Liver (tissue), 9 donors: ENCODE data around the gene ICAM5. TPM values are rescaled to one million over a fixed set of nuclear protein-coding genes. Genes with fewer than 3 reads are reported as not detected.
A peak's percentile ranks its signal among the peaks of the same experiment; 100 is the strongest.

Experiments
- DNase-seq: peaks from one replicate; pipeline ENCODE4 v3.0.0-alpha.2; 2017; ENCODE audit warnings: low spot score
- H3K27ac ChIP-seq, 2 donors: one replicate each; pipeline ENCODE4 v1.7.0; 2013; ENCODE audit warnings: inconsistent platforms in 2 of 2, low read length in 2 of 2, control low read depth in 1 of 2, low read depth in 1 of 2, mild to moderate bottlenecking in 1 of 2
- H3K27me3 ChIP-seq, 4 donors: one replicate each; pipeline versions ENCODE4 v1.6.1 to v1.7.0; 2013; ENCODE audit warnings: low read length in 3 of 4, inconsistent platforms in 1 of 4, mild to moderate bottlenecking in 1 of 4, moderate library complexity in 1 of 4; ENCODE audit not compliant: control insufficient read depth in 4 of 4, insufficient read depth in 4 of 4
- H3K36me3 ChIP-seq, 4 donors: one replicate each; pipeline versions ENCODE4 v1.6.1 to v1.7.0; 2013; ENCODE audit warnings: low read length in 3 of 4, mild to moderate bottlenecking in 3 of 4, low read depth in 1 of 4, moderate library complexity in 1 of 4; ENCODE audit not compliant: control insufficient read depth in 4 of 4, insufficient read depth in 3 of 4
- H3K4me1 ChIP-seq, 4 donors: one replicate each; pipeline versions ENCODE4 v1.6.1 to v1.7.0; 2013; ENCODE audit warnings: low read length in 3 of 4, mild to moderate bottlenecking in 3 of 4, moderate library complexity in 1 of 4; ENCODE audit not compliant: control insufficient read depth in 4 of 4, insufficient read depth in 4 of 4
- H3K4me3 ChIP-seq, 3 donors: one replicate each; pipeline versions ENCODE4 v1.6.1 to v1.7.0; 2013; ENCODE audit warnings: low read length in 3 of 3, control low read depth in 1 of 3, low read depth in 1 of 3, mild to moderate bottlenecking in 1 of 3
- H3K9ac ChIP-seq, 2 donors: one replicate each; pipeline ENCODE4 v1.7.0; 2013; ENCODE audit warnings: low read length in 2 of 2, mild to moderate bottlenecking in 2 of 2, moderate library complexity in 2 of 2, control low read depth in 1 of 2, low read depth in 1 of 2
- H3K9me3 ChIP-seq, 4 donors: one replicate each; pipeline versions ENCODE4 v1.6.1 to v1.7.0; 2013; ENCODE audit warnings: low read length in 3 of 4; ENCODE audit not compliant: control insufficient read depth in 4 of 4
- EGR1 ChIP-seq, 2 donors: IDR thresholded peaks; 2 replicates each; pipeline ENCODE4 v1.6.1; 2016 to 2018; ENCODE audit warnings: antibody characterized with exemption in 2 of 2, low read depth in 2 of 2
- FOXA1 ChIP-seq: IDR thresholded peaks from 2 replicates; pipeline ENCODE4 v1.6.1; 2016; ENCODE audit warnings: antibody characterized with exemption
- FOXA2 ChIP-seq: IDR thresholded peaks from 2 replicates; pipeline ENCODE4 v1.6.1; 2016; ENCODE audit warnings: antibody characterized with exemption
- GABPA ChIP-seq, 2 donors: IDR thresholded peaks in 1 of 2; conservative IDR thresholded peaks in 1 of 2; 2 replicates each; pipeline ENCODE4 v1.6.1; 2016; ENCODE audit warnings: antibody characterized with exemption in 2 of 2, mild to moderate bottlenecking in 1 of 2, moderate library complexity in 1 of 2
- HNF4A ChIP-seq, 2 donors: conservative IDR thresholded peaks; 2 replicates each; pipeline ENCODE4 v1.6.1; 2016; ENCODE audit warnings: antibody characterized with exemption in 2 of 2, mild to moderate bottlenecking in 2 of 2
- HNF4G ChIP-seq: IDR thresholded peaks from 2 replicates; pipeline ENCODE4 v1.6.1; 2016; ENCODE audit warnings: antibody characterized with exemption
- JUND ChIP-seq, 2 donors: IDR thresholded peaks; 2 replicates each; pipeline ENCODE4 v1.6.1; 2016; ENCODE audit warnings: antibody characterized with exemption in 2 of 2
- NR2F2 ChIP-seq: IDR thresholded peaks from 2 replicates; pipeline ENCODE4 v1.6.1; 2016; ENCODE audit warnings: antibody characterized with exemption
- RXRA ChIP-seq, 2 donors: IDR thresholded peaks; 2 replicates each; pipeline ENCODE4 v1.6.1; 2017 to 2018; ENCODE audit warnings: antibody characterized with exemption in 2 of 2, mild to moderate bottlenecking in 1 of 2
- SP1 ChIP-seq: IDR thresholded peaks from 2 replicates; pipeline ENCODE4 v1.6.1; 2018; ENCODE audit warnings: antibody characterized with exemption, mild to moderate bottlenecking
- TAF1 ChIP-seq: conservative IDR thresholded peaks from 2 replicates; pipeline ENCODE4 v1.6.1; 2016; ENCODE audit warnings: antibody characterized with exemption, mild to moderate bottlenecking
- YY1 ChIP-seq: IDR thresholded peaks from 2 replicates; pipeline ENCODE4 v1.6.1; 2016; ENCODE audit warnings: antibody characterized with exemption, mild to moderate bottlenecking
- WGBS: extraction: QIAGEN DNeasy Blood & Tissue Kit; methylation state at CpG from one replicate; pipeline ENCODE4 v1.1.7; 2013; 5-methylcytosine and 5-hydroxymethylcytosine counted together
- polyA plus RNA-seq, 2 donors: library from polyadenylated mRNA; stranded (reverse) in 1 of 2; unstranded in 1 of 2; fragments of 200-250 nt in 1 of 2; fragments of >200 nt in 1 of 2; fragmentation: Nextera tagmentation in 1 of 2; extraction: Ambion mirVana in 1 of 2; gene quantifications; one replicate each; pipeline versions ENCODE4 v1.2.1 to v1.2.3, GENCODE V29; 2013 to 2015
- total RNA-seq, 2 donors: library from RNA; depleted of rRNA; stranded (reverse); fragments of >200 nt; gene quantifications; one replicate each; pipeline ENCODE4 v1.2.3, GENCODE V29; 2014
- TF ChIP-seq, protein P1 (sequence below): IDR thresholded peaks from 2 replicates; pipeline ENCODE4 v1.6.1; 2016; ENCODE audit warnings: antibody characterized with exemption
- TF ChIP-seq, protein P2 (sequence below): IDR thresholded peaks from 2 replicates; pipeline ENCODE4 v1.6.1; 2016; ENCODE audit warnings: antibody characterized with exemption, mild to moderate bottlenecking
- TF ChIP-seq, protein P3 (sequence below): fragments of 150-350 bp; IDR thresholded peaks from 2 replicates; pipeline ENCODE4 v1.5.1; 2017; ENCODE audit warnings: improper control_type of control experiment, low read depth, low read length; ENCODE audit not compliant: missing input control
- TF ChIP-seq, protein P4 (sequence below): IDR thresholded peaks from 2 replicates; pipeline ENCODE4 v1.6.1; 2016; ENCODE audit warnings: antibody characterized with exemption
- donor health status: healthy.
- donor health status: healthy.
- donor health status: healthy.
- donor health status: healthy.
- donor health status: healthy.

ICAM5 gene
- total and polyA plus RNA-seq, 4 donors, result 0.02 to 2.5 (median 1.0) TPM; not detected in 1

DNA sequence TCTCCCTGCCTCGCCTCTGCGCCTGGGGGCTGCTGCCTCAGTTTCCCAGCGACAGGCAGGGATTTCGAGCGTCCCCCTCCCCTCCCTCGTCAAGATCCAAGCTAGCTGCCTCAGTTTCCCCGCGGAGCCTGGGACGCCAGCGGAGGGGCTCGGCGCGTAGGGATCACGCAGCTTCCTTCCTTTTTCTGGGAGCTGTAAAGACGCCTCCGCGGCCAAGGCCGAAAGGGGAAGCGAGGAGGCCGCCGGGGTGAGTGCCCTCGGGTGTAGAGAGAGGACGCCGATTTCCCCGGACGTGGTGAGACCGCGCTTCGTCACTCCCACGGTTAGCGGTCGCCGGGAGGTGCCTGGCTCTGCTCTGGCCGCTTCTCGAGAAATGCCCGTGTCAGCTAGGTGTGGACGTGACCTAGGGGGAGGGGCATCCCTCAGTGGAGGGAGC is 19.6 kb upstream of the ICAM5 start:
- H3K9ac ChIP-seq, result peak overlapping the region; percentile 45 to 72
- H3K27ac ChIP-seq, result peak overlapping the region; percentile 95 to 97
- DNase-seq, result no peak
- TF ChIP-seq, protein P1, sequence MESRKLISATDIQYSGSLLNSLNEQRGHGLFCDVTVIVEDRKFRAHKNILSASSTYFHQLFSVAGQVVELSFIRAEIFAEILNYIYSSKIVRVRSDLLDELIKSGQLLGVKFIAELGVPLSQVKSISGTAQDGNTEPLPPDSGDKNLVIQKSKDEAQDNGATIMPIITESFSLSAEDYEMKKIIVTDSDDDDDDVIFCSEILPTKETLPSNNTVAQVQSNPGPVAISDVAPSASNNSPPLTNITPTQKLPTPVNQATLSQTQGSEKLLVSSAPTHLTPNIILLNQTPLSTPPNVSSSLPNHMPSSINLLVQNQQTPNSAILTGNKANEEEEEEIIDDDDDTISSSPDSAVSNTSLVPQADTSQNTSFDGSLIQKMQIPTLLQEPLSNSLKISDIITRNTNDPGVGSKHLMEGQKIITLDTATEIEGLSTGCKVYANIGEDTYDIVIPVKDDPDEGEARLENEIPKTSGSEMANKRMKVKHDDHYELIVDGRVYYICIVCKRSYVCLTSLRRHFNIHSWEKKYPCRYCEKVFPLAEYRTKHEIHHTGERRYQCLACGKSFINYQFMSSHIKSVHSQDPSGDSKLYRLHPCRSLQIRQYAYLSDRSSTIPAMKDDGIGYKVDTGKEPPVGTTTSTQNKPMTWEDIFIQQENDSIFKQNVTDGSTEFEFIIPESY, result no peak
- TF ChIP-seq, protein P2, sequence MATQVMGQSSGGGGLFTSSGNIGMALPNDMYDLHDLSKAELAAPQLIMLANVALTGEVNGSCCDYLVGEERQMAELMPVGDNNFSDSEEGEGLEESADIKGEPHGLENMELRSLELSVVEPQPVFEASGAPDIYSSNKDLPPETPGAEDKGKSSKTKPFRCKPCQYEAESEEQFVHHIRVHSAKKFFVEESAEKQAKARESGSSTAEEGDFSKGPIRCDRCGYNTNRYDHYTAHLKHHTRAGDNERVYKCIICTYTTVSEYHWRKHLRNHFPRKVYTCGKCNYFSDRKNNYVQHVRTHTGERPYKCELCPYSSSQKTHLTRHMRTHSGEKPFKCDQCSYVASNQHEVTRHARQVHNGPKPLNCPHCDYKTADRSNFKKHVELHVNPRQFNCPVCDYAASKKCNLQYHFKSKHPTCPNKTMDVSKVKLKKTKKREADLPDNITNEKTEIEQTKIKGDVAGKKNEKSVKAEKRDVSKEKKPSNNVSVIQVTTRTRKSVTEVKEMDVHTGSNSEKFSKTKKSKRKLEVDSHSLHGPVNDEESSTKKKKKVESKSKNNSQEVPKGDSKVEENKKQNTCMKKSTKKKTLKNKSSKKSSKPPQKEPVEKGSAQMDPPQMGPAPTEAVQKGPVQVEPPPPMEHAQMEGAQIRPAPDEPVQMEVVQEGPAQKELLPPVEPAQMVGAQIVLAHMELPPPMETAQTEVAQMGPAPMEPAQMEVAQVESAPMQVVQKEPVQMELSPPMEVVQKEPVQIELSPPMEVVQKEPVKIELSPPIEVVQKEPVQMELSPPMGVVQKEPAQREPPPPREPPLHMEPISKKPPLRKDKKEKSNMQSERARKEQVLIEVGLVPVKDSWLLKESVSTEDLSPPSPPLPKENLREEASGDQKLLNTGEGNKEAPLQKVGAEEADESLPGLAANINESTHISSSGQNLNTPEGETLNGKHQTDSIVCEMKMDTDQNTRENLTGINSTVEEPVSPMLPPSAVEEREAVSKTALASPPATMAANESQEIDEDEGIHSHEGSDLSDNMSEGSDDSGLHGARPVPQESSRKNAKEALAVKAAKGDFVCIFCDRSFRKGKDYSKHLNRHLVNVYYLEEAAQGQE, result no peak
- TF ChIP-seq JUND (IDR thresholded peaks at IDR 0.05) (no peak), RXRA (IDR thresholded peaks at IDR 0.05) (no peak), SP1 (no peak), EGR1 (IDR thresholded peaks at IDR 0.05; ENCODE audit: low read depth in 2 of 2) (no peak)
- 3% methylated on average over 37 of the region's 37 CpGs for WGBS
- peaks cover 3 to 9% (median 6%) of the 10 kb centered on the region in 4 donors for H3K36me3 ChIP-seq
- no peaks in the 10 kb centered on the region for H3K27me3 ChIP-seq
- peak overlapping the region; percentile 70 to 76 (median 76) for H3K4me3 ChIP-seq
- H3K4me1 ChIP-seq, result peaks cover 6 to 19% (median 12%) of the 10 kb centered on the region in 4 donors
- H3K9me3 ChIP-seq, result no peaks in the 10 kb centered on the region

DNA sequence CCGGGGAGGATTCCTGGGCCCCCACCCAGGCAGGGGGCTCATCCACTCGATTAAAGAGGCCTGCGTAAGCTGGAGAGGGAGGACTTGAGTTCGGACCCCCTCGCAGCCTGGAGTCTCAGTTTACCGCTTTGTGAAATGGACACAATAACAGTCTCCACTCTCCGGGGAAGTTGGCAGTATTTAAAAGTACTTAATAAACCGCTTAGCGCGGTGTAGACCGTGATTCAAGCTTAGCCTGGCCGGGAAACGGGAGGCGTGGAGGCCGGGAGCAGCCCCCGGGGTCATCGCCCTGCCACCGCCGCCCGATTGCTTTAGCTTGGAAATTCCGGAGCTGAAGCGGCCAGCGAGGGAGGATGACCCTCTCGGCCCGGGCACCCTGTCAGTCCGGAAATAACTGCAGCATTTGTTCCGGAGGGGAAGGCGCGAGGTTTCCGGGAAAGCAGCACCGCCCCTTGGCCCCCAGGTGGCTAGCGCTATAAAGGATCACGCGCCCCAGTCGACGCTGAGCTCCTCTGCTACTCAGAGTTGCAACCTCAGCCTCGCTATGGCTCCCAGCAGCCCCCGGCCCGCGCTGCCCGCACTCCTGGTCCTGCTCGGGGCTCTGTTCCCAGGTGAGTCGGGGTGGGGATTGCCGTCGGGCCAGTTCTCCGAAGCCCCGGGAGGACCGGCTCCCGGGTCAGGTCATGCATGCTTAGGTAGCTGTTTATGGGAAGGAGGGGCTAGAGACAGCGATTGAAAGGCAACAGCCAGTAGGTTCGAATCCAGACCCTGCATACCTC is 18.9 kb upstream of the ICAM5 start, which contains the start of gene ICAM1:
TSS of gene ICAM1 (plus strand) at position 505 of the 779 bp plus-strand sequence. CDS start at position 545, 40 bp downstream.
- peak within 1 kb of the TSS; percentile 69 to 72 for H3K9ac ChIP-seq
- peak within 1 kb of the TSS; percentile 95 to 97 for H3K27ac ChIP-seq
- H3K9me3 ChIP-seq, result no peaks in the 10 kb centered on the region
- WGBS, result 2% methylated on average over 51 of the region's 51 CpGs
- H3K36me3 ChIP-seq, result peaks cover 4 to 12% (median 7%) of the 10 kb centered on the region in 4 donors
- DNase-seq, result peak; percentile 63
- peak within 1 kb of the TSS; percentile 76 to 88 (median 76) for H3K4me3 ChIP-seq
- H3K27me3 ChIP-seq, result no peaks in the 10 kb centered on the region
- H3K4me1 ChIP-seq, result peaks cover 6 to 19% (median 12%) of the 10 kb centered on the region in 4 donors
- TF ChIP-seq RXRA (IDR thresholded peaks at IDR 0.05) (peak; percentile 94 to 97), EGR1 (IDR thresholded peaks at IDR 0.05; ENCODE audit: low read depth in 2 of 2) (peak; percentile 70 to 86), GABPA (IDR thresholded peaks at IDR 0.05 in 1 of 2, conservative IDR thresholded peaks at IDR 0.05 in 1 of 2) (peak; percentile 50 to 83), FOXA2 (no peak), YY1 (peak; percentile 70), HNF4G (no peak), FOXA1 (peak; percentile 14), NR2F2 (peak; percentile 95), SP1 (peak; percentile 95), JUND (IDR thresholded peaks at IDR 0.05) (peak in 1 of 2 donors; percentile 58), HNF4A (conservative IDR thresholded peaks at IDR 0.05) (peak; percentile 56 to 68), TAF1 (peak; percentile 86)
- TF ChIP-seq, protein P3, sequence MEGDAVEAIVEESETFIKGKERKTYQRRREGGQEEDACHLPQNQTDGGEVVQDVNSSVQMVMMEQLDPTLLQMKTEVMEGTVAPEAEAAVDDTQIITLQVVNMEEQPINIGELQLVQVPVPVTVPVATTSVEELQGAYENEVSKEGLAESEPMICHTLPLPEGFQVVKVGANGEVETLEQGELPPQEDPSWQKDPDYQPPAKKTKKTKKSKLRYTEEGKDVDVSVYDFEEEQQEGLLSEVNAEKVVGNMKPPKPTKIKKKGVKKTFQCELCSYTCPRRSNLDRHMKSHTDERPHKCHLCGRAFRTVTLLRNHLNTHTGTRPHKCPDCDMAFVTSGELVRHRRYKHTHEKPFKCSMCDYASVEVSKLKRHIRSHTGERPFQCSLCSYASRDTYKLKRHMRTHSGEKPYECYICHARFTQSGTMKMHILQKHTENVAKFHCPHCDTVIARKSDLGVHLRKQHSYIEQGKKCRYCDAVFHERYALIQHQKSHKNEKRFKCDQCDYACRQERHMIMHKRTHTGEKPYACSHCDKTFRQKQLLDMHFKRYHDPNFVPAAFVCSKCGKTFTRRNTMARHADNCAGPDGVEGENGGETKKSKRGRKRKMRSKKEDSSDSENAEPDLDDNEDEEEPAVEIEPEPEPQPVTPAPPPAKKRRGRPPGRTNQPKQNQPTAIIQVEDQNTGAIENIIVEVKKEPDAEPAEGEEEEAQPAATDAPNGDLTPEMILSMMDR, result peak; percentile 26
- TF ChIP-seq, protein P1, result peak; percentile 75
- TF ChIP-seq, protein P2, result peak; percentile 70
- TF ChIP-seq, protein P4, sequence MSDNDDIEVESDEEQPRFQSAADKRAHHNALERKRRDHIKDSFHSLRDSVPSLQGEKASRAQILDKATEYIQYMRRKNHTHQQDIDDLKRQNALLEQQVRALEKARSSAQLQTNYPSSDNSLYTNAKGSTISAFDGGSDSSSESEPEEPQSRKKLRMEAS, result peak; percentile 99
